Activated T-cell treated with anti-CD3 and anti-CD28 coated beads, Interleukin-2, amount 50 U/mL, for 4 hours (primary cell): ENCODE results near the gene NKAIN2. TPM values are rescaled to one million over a fixed set of nuclear protein-coding genes. Genes with fewer than 3 reads are reported as not detected.

ENCODE experiments used
- ATAC-seq, 2 donors: fragments of 200-7000 bp; cut with Tn5 transposase; one replicate each; pipeline ENCODE4 v1.10.0; 2021
- DNase-seq: peaks from one replicate; pipeline ENCODE4 v3.0.0-alpha.2; 2020
- H3K27me3 Mint-ChIP-seq: one replicate; pipeline ENCODE4 v1.8.0; 2021; ENCODE audit warnings: low read depth, mixed read lengths
- H3K36me3 Mint-ChIP-seq: one replicate; pipeline ENCODE4 v1.8.0; 2022; ENCODE audit warnings: mixed read lengths; ENCODE audit not compliant: insufficient read depth
- H3K4me1 Mint-ChIP-seq: one replicate; pipeline ENCODE4 v1.8.0; 2021; ENCODE audit warnings: low read depth, mixed read lengths
- H3K4me3 Mint-ChIP-seq: one replicate; pipeline ENCODE4 v1.8.0; 2021; ENCODE audit warnings: mild to moderate bottlenecking, moderate library complexity, mixed read lengths
- H3K9me3 Mint-ChIP-seq: one replicate; pipeline ENCODE4 v1.8.0; 2021; ENCODE audit warnings: mixed read lengths
- total RNA-seq, 3 donors: library from RNA; stranded (reverse); gene quantifications; one replicate each; pipeline ENCODE4 v1.2.1, GENCODE V29; 2021

NKAIN2 gene
- total RNA-seq, 3 donors from 2014 or later = not detected

- no peaks in the 10 kb centered on the region for H3K27me3 Mint-ChIP-seq
- no peak for ATAC-seq
Observed at GRCh38 chr6:124830506-124830905, 1026.8 kb downstream of the NKAIN2 start.

GRCh38 chr6:124854338-124854922 lies 1050.8 kb downstream of the NKAIN2 start:
- Mint-ChIP-seq H3K4me3 (no peak overlapping the region), H3K36me3 (no peaks in the 10 kb centered on the region), H3K4me1 (no peaks in the 10 kb centered on the region), H3K27me3 (no peaks in the 10 kb centered on the region), H3K9me3 (no peaks in the 10 kb centered on the region)
- no peak for DNase-seq
- no peak for ATAC-seq

More at GRCh38 chr6:124830506-124830905, 1026.8 kb downstream of the NKAIN2 start:
- Mint-ChIP-seq H3K4me3 (no peak overlapping the region), H3K36me3 (no peaks in the 10 kb centered on the region), H3K4me1 (no peaks in the 10 kb centered on the region), H3K9me3 (no peaks in the 10 kb centered on the region)
- DNase-seq = no peak

- H3K27me3 Mint-ChIP-seq = no peaks in the 10 kb centered on the region
- H3K4me3 Mint-ChIP-seq = no peak overlapping the region
- H3K9me3 Mint-ChIP-seq = no peaks in the 10 kb centered on the region
- no peaks in the 10 kb centered on the region for H3K4me1 Mint-ChIP-seq
- ATAC-seq (no peak), DNase-seq (no peak)
- no peaks in the 10 kb centered on the region for H3K36me3 Mint-ChIP-seq
Observed at GRCh38 chr6:124857746-124858145, 1054.1 kb downstream of the NKAIN2 start.

- no peak for DNase-seq
- Mint-ChIP-seq H3K27me3 (peaks cover 1% of the 10 kb centered on the region), H3K4me1 (no peaks in the 10 kb centered on the region), H3K36me3 (no peaks in the 10 kb centered on the region), H3K9me3 (no peaks in the 10 kb centered on the region), H3K4me3 (no peak overlapping the region)
- ATAC-seq = no peak
Observed at GRCh38 chr6:124858564-124858963, 1054.9 kb downstream of the NKAIN2 start.

- no peak for ATAC-seq
Observed at GRCh38 chr6:124859366-124859765, 1055.7 kb downstream of the NKAIN2 start.

GRCh38 chr6:124866040-124866439 lies 1062.4 kb downstream of the NKAIN2 start:
- Mint-ChIP-seq H3K4me3 (no peak overlapping the region), H3K4me1 (no peaks in the 10 kb centered on the region), H3K27me3 (peaks cover 1% of the 10 kb centered on the region), H3K9me3 (no peaks in the 10 kb centered on the region), H3K36me3 (no peaks in the 10 kb centered on the region)
- no peak for ATAC-seq
- no peak for DNase-seq

More at GRCh38 chr6:124859366-124859765, 1055.7 kb downstream of the NKAIN2 start:
- no peak for DNase-seq
- H3K4me1 Mint-ChIP-seq = no peaks in the 10 kb centered on the region
- H3K9me3 Mint-ChIP-seq = no peaks in the 10 kb centered on the region
- H3K27me3 Mint-ChIP-seq = peaks cover 1% of the 10 kb centered on the region
- H3K36me3 Mint-ChIP-seq = no peaks in the 10 kb centered on the region
- H3K4me3 Mint-ChIP-seq = no peak overlapping the region

- H3K9me3 Mint-ChIP-seq = no peaks in the 10 kb centered on the region
- H3K27me3 Mint-ChIP-seq = peaks cover 1% of the 10 kb centered on the region
- ATAC-seq = no peak
- H3K4me3 Mint-ChIP-seq = no peak overlapping the region
- DNase-seq = no peak
- H3K4me1 Mint-ChIP-seq = no peaks in the 10 kb centered on the region
- H3K36me3 Mint-ChIP-seq = no peaks in the 10 kb centered on the region
Observed at GRCh38 chr6:124867121-124867520, 1063.5 kb downstream of the NKAIN2 start.

- Mint-ChIP-seq H3K4me1 (no peaks in the 10 kb centered on the region), H3K4me3 (no peak overlapping the region)
Observed at GRCh38 chr6:124868481-124868880, 1064.8 kb downstream of the NKAIN2 start.

GRCh38 chr6:124869416-124869815 lies 1065.8 kb downstream of the NKAIN2 start:
- Mint-ChIP-seq H3K4me1 (no peaks in the 10 kb centered on the region), H3K36me3 (no peaks in the 10 kb centered on the region), H3K27me3 (no peaks in the 10 kb centered on the region), H3K9me3 (no peaks in the 10 kb centered on the region), H3K4me3 (no peak overlapping the region)
- DNase-seq = no peak
- no peak for ATAC-seq

More at GRCh38 chr6:124868481-124868880, 1064.8 kb downstream of the NKAIN2 start:
- H3K36me3 Mint-ChIP-seq = no peaks in the 10 kb centered on the region
- no peaks in the 10 kb centered on the region for H3K27me3 Mint-ChIP-seq
- no peaks in the 10 kb centered on the region for H3K9me3 Mint-ChIP-seq
- ATAC-seq = no peak
- no peak for DNase-seq

GRCh38 chr6:124870611-124871459 lies 1067.2 kb downstream of the NKAIN2 start:
- DNase-seq (no peak), ATAC-seq (no peak)
- Mint-ChIP-seq H3K9me3 (no peaks in the 10 kb centered on the region), H3K27me3 (no peaks in the 10 kb centered on the region), H3K36me3 (no peaks in the 10 kb centered on the region), H3K4me1 (no peaks in the 10 kb centered on the region), H3K4me3 (no peak overlapping the region)

GRCh38 chr6:124872361-124873065 lies 1068.8 kb downstream of the NKAIN2 start:
- Mint-ChIP-seq H3K36me3 (no peaks in the 10 kb centered on the region), H3K4me3 (no peak overlapping the region), H3K9me3 (no peaks in the 10 kb centered on the region), H3K27me3 (peaks cover 1% of the 10 kb centered on the region), H3K4me1 (no peaks in the 10 kb centered on the region)
- DNase-seq (no peak), ATAC-seq (no peak)

GRCh38 chr6:124873066-124873410 lies 1069.4 kb downstream of the NKAIN2 start:
- Mint-ChIP-seq H3K9me3 (no peaks in the 10 kb centered on the region), H3K27me3 (peaks cover 2% of the 10 kb centered on the region), H3K36me3 (no peaks in the 10 kb centered on the region), H3K4me3 (no peak overlapping the region), H3K4me1 (no peaks in the 10 kb centered on the region)
- ATAC-seq (no peak), DNase-seq (no peak)
